GM19324 (cell line): ENCODE results near the gene RNF103.
"Not testable (repeated sequence)": the region's sequence is repeated elsewhere in the genome, so short reads cannot be mapped to it uniquely, and the experiment has no call there.

Source experiments
- ATAC-seq: cut with Tn5 transposase; IDR thresholded peaks from one replicate; pipeline ENCODE4 v1.9.1; 2021; ENCODE audit warnings: mild to moderate bottlenecking, moderate library complexity; ENCODE audit not compliant: unreplicated experiment, low FRiP score

The RNF103 gene

GRCh38 chr2:86623494-86624266, at the start of gene RNF103:
Gene RNF103, minus strand, starts transcription at chr2:86623865. Its CDS starts 979 bp downstream, at chr2:86622886.
- peak; percentile 89 for ATAC-seq

DNA sequence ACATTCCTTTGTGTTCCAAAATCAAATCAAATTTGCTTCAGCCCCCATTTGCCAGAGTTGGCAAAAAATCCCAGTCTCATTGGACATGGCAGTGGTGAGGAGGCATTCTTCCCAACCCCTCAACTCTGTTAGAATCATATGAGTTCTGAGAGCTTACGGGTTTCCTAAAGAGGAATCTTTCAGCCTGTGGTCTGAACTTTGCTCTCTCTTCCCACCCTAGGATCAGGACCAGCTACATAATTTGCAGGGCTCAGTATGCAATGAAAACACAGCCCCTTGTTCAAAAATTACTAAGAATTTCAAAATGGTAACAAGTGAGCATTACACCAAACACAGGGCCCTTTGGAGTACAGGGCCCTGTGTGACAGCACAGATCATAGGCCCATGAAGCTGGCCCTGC, 49.3 kb upstream of the RNF103 start:
- no peak for ATAC-seq

DNA sequence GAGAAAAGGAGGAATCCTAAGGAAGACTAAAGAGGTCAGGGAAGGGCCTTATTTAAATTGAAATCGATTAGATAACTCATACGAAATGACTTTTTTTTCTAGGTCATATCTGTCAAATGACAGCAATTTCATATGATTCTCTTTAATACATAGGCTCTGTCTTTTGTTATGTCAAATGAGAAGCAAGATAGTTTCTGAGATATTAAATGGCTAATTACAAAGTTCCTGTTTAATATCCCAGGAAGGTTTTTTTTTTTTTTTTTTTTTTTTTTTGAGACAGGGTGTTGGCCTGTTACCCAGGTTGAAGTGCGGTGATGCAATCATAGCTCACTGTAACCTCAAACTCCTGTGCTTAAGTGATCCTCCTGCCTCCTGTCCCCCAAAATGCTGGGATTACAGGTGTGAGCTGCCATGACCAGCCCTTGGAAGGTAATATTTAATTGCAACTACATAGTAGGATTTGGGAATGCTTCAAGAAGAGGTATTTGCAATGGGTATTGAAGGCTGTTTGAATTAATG, 48.4 kb upstream of the RNF103 start:
- no peak for ATAC-seq

DNA sequence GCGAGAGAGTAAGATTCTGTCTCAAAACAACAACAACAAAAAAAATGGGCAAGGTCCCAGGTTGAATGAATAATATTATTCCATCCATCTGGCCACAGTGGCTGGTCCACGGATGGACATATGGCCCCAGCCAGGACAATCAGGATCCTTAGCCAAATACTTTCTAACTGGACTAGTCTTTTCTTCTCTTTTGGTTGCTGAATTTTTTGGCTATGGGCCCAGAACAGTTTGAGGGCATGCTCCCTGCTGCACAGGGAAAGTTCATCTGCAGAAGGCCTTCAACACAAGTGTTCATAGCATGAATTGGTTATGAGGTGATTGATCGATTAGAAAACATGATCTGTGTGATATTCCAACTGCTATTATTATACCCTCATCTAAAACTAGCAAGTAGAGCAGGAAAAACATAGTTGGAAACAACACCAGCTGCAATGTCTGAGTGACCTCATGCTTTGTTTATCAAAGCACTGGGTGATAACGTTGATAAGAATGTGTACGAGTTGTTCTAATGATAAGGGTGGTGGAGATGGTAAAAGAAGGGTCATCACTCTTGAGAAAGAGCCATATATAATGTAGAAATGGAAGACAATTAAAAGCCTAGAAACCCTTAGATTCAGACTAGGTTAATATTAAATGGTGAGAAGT, 47.8 kb upstream of the RNF103 start:
- ATAC-seq = no peak

DNA sequence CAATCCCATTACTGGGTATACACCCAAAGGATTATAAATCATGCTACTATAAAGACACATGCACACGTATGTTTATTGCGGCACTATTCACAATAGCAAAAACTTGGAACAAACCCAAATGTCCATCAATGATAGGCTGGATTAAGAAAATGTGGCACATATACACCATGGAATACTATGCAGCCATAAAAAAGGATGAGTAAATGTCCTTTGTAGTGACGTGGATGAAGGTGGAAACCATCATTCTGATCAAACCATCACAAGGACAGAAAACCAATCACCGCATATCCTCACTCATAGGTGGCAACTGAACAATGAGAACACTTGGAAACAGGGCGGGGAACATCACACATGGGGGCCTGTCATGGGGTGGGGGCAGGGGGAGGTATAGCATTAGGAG, 45.7 kb upstream of the RNF103 start:
- not testable (repeated sequence) for ATAC-seq

- no peak for ATAC-seq
Observed at GRCh38 chr2:86661333-86661732, 37.7 kb upstream of the RNF103 start.

DNA sequence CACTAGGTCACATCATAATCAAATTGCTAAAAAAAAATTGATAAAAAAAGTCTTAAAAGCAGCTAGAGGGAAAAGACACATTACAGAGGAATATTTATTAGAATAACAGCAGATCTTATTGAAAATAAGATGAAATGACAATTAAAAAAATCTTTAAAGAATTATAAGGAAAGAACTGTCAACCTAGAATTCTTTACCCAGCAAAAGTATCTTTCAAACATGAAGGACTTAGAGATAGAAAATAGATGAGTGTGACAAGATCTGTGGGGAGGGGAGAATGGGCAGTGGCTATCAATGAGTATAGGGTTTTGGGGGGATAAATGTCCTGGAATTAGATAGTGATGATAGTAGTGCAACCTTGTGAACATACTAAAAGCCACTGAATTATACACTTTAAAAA, 26.5 kb upstream of the RNF103 start:
- ATAC-seq = no peak

DNA sequence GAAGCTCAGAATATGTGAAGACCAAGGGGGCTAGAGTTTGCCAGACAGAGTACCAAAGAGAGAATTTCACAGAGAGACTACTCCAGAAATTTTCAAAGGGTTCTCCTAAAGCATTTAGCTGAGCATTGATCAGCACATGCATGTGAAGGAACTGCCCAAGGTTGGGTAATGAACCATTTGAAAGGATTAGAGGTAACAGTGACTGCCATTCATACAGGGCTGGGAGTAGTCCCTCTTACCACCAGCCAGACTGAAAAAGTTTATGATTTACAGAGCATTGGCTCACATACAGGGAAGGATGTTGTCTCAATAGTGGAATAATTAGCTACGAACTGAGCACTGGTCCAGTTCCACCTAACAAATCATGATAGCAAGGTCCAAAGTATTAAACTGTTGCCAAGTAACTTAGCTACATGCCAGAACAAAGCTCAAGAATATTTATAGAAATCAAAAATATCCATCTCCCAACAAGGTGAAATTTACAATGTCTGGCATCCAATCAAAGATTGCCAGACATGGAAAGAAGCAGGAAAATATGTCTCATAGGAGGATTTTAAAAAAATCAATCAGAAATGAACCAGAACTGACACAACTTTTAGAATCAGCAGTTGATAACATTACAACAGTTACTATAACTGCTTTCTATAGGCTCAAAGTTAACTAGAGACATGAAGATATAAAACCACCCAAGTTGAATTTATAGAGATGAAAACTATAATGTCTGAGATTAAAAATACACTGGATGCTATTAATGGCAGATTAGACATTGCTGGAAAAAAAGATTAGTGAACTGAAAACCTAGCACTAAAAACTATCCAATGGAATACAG, 25.7 kb upstream of the RNF103 start:
- no peak for ATAC-seq

DNA sequence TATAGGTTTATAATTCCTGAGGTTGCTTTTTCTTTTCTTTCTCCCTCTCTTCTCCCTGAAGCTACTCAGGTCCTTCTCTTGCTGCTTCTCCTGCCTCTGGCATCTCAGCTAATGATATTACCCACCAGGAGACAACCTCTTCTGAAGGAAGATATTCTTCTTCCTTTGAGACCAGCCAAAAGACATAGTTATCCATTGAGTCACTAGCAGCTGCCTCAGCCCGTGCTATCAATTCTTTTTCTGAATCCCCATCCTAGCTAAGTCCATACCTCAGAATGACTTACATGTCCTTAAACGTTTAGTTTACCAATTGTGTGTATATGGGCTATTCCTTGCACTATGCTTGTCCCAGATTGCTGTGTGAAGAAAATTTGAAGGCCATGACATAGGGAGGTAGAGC, 25.0 kb upstream of the RNF103 start:
- ATAC-seq = no peak

DNA sequence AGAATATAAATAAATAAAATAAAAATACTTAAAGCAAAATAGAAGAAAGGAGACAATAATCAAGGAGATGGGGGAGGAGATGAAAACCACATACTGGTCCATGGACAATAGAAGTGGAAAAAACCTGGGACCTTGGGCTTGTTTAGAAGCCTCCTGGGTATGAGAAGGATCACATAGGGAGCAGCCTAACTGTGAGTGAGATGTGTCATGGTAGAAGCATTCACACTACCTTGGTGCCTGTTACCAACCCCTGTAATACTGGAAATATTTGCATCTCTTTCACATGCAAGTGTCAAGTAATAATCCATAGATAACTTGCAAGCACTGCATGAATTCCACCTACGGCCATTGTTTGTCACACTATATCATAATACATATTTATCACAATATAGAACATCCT, 23.2 kb upstream of the RNF103 start:
- no peak for ATAC-seq

DNA sequence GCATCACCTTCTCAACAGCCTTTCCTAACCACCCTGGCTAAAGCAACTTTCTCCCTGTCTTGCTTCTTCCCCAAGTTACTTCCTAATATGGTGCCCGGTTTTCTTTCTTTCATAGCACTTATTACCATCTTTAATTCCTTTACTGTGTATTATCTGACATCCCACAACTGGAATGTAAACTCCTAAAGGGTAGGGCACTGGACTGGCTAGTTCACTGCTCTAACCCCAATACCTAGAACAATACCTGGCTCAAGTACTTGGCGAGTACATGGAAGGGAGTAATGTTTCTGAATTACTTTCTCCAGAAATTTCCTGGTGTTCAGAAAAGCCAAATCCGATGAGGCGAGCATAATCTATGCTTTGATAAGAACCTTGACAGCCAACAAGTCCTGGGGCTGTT, 22.7 kb upstream of the RNF103 start:
- no peak for ATAC-seq

- no peak for ATAC-seq
Observed at GRCh38 chr2:86645752-86646151, 22.1 kb upstream of the RNF103 start.

DNA sequence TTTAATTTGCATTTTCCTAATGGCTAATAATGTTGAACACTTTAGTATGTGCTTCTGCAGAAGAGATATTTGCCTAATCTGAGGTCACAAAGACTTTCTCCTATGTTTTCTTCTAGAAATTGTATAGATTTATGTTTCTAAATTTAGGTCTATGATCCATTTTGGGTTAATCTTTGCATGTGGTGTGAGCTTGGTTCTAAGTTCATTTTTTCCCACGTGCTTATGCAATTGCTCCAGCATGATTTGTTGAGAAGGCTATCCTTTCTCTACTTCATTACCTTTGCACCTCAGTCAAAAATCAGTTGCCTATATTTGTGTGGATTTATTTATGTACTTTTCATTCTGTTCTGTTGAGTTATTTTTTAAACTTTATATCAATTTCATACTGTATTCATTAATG, 15.0 kb upstream of the RNF103 start:
- ATAC-seq = no peak

DNA sequence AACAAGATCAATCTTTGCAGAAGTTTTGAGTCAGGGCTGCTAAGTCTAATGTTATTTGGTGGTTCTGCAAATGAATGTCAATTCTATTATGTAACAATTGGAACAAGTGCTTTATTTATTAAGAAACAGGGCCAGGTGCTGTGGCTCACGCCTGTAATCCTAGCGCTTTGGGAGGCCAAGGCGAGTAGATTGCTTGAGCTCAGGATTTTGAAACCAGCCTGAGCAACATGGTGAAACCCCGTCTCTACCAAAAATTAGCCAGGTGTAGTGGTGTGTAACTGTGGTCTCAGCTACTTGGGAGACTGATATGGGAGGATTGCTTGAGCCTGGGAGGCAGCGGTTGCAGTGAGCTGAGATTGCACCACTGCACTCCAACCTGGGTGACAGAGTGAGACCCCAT, 13.2 kb upstream of the RNF103 start:
- no peak for ATAC-seq

- no peak for ATAC-seq
Observed at GRCh38 chr2:86634352-86634751, 10.7 kb upstream of the RNF103 start.

DNA sequence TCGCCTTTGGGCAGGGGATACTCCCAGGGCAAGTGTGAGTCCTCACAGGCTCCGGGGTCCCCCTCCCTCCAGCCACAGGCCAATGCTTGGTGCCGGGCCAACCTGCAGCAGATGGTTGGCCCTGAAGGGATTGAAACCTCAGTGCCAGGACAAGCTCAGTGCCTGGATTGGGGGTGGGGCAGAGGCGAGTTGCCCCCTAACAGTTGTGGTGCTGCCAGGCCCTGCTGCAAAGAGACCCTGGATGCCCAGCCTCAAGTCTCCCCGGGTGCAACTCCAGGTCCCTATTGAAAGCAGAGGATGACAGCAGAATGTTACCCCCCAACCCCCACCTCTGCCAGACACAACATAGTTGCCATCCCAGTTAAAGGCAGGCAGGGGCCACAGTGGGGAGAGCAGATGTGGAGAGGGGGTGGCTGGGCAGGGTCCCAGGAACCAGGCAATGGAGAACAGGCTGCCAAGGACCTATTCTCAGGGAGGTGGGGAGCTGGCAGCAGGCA, 9.5 kb upstream of the RNF103 start:
- ATAC-seq = no peak

DNA sequence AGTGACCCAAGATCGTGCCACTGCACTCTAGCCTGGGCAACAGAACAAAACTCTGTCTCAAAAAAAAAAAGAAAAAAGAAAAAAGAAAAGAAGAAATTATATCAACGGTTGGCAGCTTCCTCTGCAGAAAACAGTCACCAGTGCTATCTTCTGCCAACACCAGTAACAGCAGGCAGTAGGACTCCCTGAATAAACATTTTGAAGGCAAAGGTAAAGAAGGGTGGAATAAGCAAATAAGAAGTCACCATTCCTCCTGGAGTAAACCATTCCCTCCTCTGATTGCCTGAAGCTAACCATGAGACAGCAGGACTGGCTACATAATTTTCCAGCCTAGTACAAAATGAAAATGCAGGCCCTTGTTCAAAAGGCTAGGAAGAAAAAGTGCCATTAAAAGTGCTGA, 9.0 kb upstream of the RNF103 start:
- ATAC-seq = no peak

DNA sequence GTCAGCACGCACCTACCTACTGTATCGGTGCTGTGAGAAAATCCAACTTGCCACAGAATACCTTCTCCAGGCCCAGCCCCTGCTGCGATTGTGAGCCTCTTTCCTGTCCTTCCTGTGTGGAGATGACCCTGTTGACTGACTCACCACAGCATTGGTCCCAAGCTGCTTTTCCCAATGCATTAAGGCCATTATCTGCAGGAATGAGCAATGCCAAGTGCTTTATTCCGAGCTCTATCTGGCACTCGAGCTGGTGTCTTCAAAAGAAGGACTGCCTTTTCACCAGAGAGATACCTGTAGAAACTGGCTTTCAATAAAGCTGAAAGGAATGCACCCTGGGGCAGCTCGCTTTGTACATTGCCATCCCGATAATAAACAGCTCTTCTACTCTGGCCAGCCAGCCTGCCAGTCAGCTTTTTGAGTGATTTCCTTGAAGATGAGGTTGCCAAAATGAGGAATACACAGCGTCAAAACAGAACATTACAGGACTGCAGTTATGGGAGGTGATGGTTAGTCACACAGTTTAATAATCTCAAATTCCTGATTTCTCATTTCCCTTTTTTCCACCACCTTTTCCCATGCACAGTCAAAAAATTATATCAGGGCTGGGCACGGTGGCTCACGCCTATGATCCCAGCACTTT, 8.3 kb upstream of the RNF103 start:
- no peak for ATAC-seq

DNA sequence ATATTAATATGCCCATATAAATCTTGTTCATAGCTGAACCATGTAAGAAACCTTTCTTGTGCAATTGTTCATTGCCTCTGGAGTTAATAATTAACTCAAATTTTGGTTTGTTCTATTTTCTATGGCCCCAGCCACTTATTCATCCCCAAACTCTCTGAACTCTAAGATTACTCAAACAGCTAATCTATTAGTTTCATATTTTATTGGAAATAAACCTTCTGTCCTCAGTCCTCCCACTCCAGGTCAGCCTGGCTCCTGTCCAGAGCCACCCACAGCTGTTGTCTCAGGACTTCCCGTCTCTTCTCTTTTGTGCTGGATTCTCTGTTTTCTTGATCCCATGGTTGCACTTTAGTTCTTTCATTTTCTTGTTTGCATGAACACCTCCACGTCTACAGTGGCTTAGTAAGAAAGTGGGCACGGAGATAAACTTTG, 4.4 kb upstream of the RNF103 start:
- ATAC-seq = no peak

- ATAC-seq = no peak
Observed at GRCh38 chr2:86627550-86627949, 3.9 kb upstream of the RNF103 start.
